ENCODE results near the gene CHADL. TPM values are rescaled to one million over a fixed set of nuclear protein-coding genes. Genes with fewer than 3 reads are reported as not detected.

The CHADL gene
- total RNA-seq, 1 donor from 2014 or later, result not detected

- ChIA-PET POLR2A (no interaction called here), CTCF (interaction anchor here (1.5 kb wide), 1 partner anchor 26 kb away, joined by 4 read pairs; the partner anchor contains the start of gene ZC3H7B)
- peaks cover 69% of the 10 kb centered on the region for H3K36me3 Mint-ChIP-seq (ENCODE audit: low read depth)
- H3K27ac Mint-ChIP-seq, result no peak overlapping the region
- H3K27me3 Mint-ChIP-seq, result no peaks in the 10 kb centered on the region
- no peaks in the 10 kb centered on the region for H3K9me3 Mint-ChIP-seq
- DNase-seq, result no peak
- H3K4me1 Mint-ChIP-seq, result no peaks in the 10 kb centered on the region
- TF ChIP-seq CTCF (IDR thresholded peaks at IDR 0.05), result no peak
- no peak for ATAC-seq (ENCODE audit: low read depth)
- H3K4me3 Mint-ChIP-seq, result no peak overlapping the region
- intact Hi-C loops (cut with micrococcal nuclease), result no loop called here
These were observed 34.1 kb upstream of the CHADL start for GRCh38 chr22:41274856-41275255.

- Mint-ChIP-seq H3K9me3 (no peaks in the 10 kb centered on the region), H3K27ac (no peak overlapping the region), H3K36me3 (ENCODE audit: low read depth) (peaks cover 67% of the 10 kb centered on the region), H3K4me1 (no peaks in the 10 kb centered on the region), H3K27me3 (no peaks in the 10 kb centered on the region), H3K4me3 (no peak overlapping the region)
- DNase-seq (no peak), ATAC-seq (ENCODE audit: low read depth) (no peak)
- TF ChIP-seq CTCF (IDR thresholded peaks at IDR 0.05), result no peak
- intact Hi-C loops (cut with micrococcal nuclease), result no loop called here
- CTCF ChIA-PET, result interaction anchor here (1.5 kb wide), 1 partner anchor 28 kb away, joined by 4 read pairs; the partner anchor contains the start of gene ZC3H7B
- POLR2A ChIA-PET, result interaction anchor here (0.7 kb wide), 1 partner anchor 130 kb away, joined by 3 read pairs; no protein-coding TSS in a partner anchor
These were observed 32.4 kb upstream of the CHADL start for GRCh38 chr22:41273128-41273527.

- CTCF ChIA-PET, result no interaction called here
- ATAC-seq (ENCODE audit: low read depth) (no peak), DNase-seq (no peak)
- Mint-ChIP-seq H3K4me1 (no peaks in the 10 kb centered on the region), H3K4me3 (no peak overlapping the region), H3K27ac (no peak overlapping the region), H3K27me3 (no peaks in the 10 kb centered on the region), H3K9me3 (no peaks in the 10 kb centered on the region), H3K36me3 (ENCODE audit: low read depth) (peaks cover 69% of the 10 kb centered on the region)
- intact Hi-C loops (cut with micrococcal nuclease), result no loop called here
- TF ChIP-seq CTCF (IDR thresholded peaks at IDR 0.05), result no peak
- POLR2A ChIA-PET, result no interaction called here
These were observed 31.1 kb upstream of the CHADL start for GRCh38 chr22:41271787-41272186.

GRCh38 chr22:41267958-41268357 is 27.2 kb upstream of the CHADL start:
- no peak for TF ChIP-seq CTCF (IDR thresholded peaks at IDR 0.05)
- H3K36me3 Mint-ChIP-seq (ENCODE audit: low read depth), result peaks cover 72% of the 10 kb centered on the region
- CTCF ChIA-PET, result no interaction called here
- H3K4me3 Mint-ChIP-seq, result no peak overlapping the region
- POLR2A ChIA-PET, result no interaction called here
- H3K4me1 Mint-ChIP-seq, result no peaks in the 10 kb centered on the region
- no peak for DNase-seq
- ATAC-seq (ENCODE audit: low read depth), result no peak
- H3K27ac Mint-ChIP-seq, result no peak overlapping the region
- H3K27me3 Mint-ChIP-seq, result no peaks in the 10 kb centered on the region
- intact Hi-C loops (cut with micrococcal nuclease), result no loop called here
- H3K9me3 Mint-ChIP-seq, result no peaks in the 10 kb centered on the region

GRCh38 chr22:41264408-41264941 is 23.7 kb upstream of the CHADL start:
- Mint-ChIP-seq H3K27ac (no peak overlapping the region), H3K27me3 (no peaks in the 10 kb centered on the region), H3K9me3 (no peaks in the 10 kb centered on the region), H3K4me3 (no peak overlapping the region), H3K36me3 (ENCODE audit: low read depth) (peaks cover 81% of the 10 kb centered on the region), H3K4me1 (no peaks in the 10 kb centered on the region)
- ChIA-PET CTCF (interaction anchor here (0.9 kb wide), 1 partner anchor 27 kb away, joined by 3 read pairs; no protein-coding TSS in a partner anchor), POLR2A (no interaction called here)
- ATAC-seq (ENCODE audit: low read depth), result no peak
- no peak for DNase-seq
- no peak for TF ChIP-seq CTCF (IDR thresholded peaks at IDR 0.05)
- intact Hi-C loops (cut with micrococcal nuclease), result no loop called here
